ENCODE results near the gene HAUS8.

HAUS8 gene

GRCh38 chr19:17081672-17082630 lies 6.7 kb upstream of the HAUS8 start:
- H3K4me3 ChIP-seq (ENCODE audit: low read depth, low read length), result no peak overlapping the region
- no peak for DNase-seq (ENCODE audit: low read depth, low spot score)
- no peak for TF ChIP-seq CTCF (IDR thresholded peaks at IDR 0.05; ENCODE audit: low read depth, low read length)
- in situ Hi-C loops (cut with HindIII; ENCODE audit: low sequenced_read_pairs), result no loop called here

DNA sequence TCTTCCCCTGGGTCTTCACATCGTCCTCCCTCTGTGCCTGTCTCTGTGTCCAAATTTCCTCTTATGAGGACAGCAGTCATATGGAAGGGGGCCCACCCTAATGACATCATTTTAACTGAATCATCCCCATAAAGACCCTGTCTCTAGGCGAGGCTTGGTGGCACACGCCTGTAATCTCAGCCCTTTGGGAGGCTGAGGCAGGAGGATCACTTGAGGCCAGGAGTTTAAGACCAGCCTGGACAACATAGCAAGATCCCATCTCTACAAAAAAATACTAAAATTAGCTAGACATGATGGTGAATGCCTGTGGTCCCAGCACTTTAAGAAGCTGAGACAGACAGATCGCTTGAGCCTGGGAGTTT lies 5.2 kb upstream of the HAUS8 start:
- H3K4me3 ChIP-seq (ENCODE audit: low read depth, low read length), result peak overlapping the region; percentile 50
- no peak for DNase-seq (ENCODE audit: low read depth, low spot score)
- in situ Hi-C loops (cut with HindIII; ENCODE audit: low sequenced_read_pairs), result no loop called here
- no peak for TF ChIP-seq CTCF (IDR thresholded peaks at IDR 0.05; ENCODE audit: low read depth, low read length)

GRCh38 chr19:17079710-17080439 lies 4.6 kb upstream of the HAUS8 start:
- peak overlapping the region; percentile 50 for H3K4me3 ChIP-seq (ENCODE audit: low read depth, low read length)
- in situ Hi-C loops (cut with HindIII; ENCODE audit: low sequenced_read_pairs), result no loop called here
- peak; percentile 76 for TF ChIP-seq CTCF (IDR thresholded peaks at IDR 0.05; ENCODE audit: low read depth, low read length)
- peak; percentile 99 for DNase-seq (ENCODE audit: low read depth, low spot score)

- DNase-seq (ENCODE audit: low read depth, low spot score), result peak; percentile 37
- no peak for TF ChIP-seq CTCF (IDR thresholded peaks at IDR 0.05; ENCODE audit: low read depth, low read length)
- in situ Hi-C loops (cut with HindIII; ENCODE audit: low sequenced_read_pairs), result no loop called here
- peak overlapping the region; percentile 50 for H3K4me3 ChIP-seq (ENCODE audit: low read depth, low read length)
These were observed 3.9 kb upstream of the HAUS8 start for GRCh38 chr19:17078920-17079709.

- in situ Hi-C loops (cut with HindIII; ENCODE audit: low sequenced_read_pairs), result no loop called here
- DNase-seq (ENCODE audit: low read depth, low spot score), result no peak
- TF ChIP-seq CTCF (IDR thresholded peaks at IDR 0.05; ENCODE audit: low read depth, low read length), result no peak
- H3K4me3 ChIP-seq (ENCODE audit: low read depth, low read length), result no peak overlapping the region
These were observed 3.0 kb upstream of the HAUS8 start for GRCh38 chr19:17078036-17078919.
